Measurements from ENCODE around the gene DRD2.

GRCh38 chr11:113435190-113435968 is 39.8 kb downstream of the DRD2 start:
- no peak for TF ChIP-seq EP300 (IDR thresholded peaks at IDR 0.05)
- TF ChIP-seq POLR2A (IDR thresholded peaks at IDR 0.05), result no peak
- TF ChIP-seq CTCF (IDR thresholded peaks at IDR 0.05), result no peak
